Measurements from ENCODE around the gene ECT2L.

- TF ChIP-seq CTCF (IDR thresholded peaks at IDR 0.05 in 2 of 3, conservative IDR thresholded peaks at IDR 0.05 in 1 of 3; ENCODE audit: borderline replicate concordance in 1 of 3, insufficient read depth in 1 of 3, low read depth in 2 of 3, low read length in 2 of 3) (no peak), YY1 (IDR thresholded peaks at IDR 0.05; ENCODE audit: extremely low read depth, insufficient replicate concordance, low read depth, low read length) (no peak), POLR2A (IDR thresholded peaks at IDR 0.05; ENCODE audit: borderline replicate concordance, extremely low read depth, insufficient read depth, insufficient read length) (no peak), CEBPB (IDR thresholded peaks at IDR 0.05; ENCODE audit: low read depth) (no peak), POLR2AphosphoS5 (IDR thresholded peaks at IDR 0.05; ENCODE audit: low read depth, low read length) (no peak), ZFX (IDR thresholded peaks at IDR 0.05) (no peak), SIN3A (IDR thresholded peaks at IDR 0.05; ENCODE audit: low read depth) (no peak), EZH2 (IDR thresholded peaks at IDR 0.05) (no peak), REST (IDR thresholded peaks at IDR 0.05; ENCODE audit: low read depth) (no peak), ZNF274 (IDR thresholded peaks at IDR 0.05; ENCODE audit: low read depth, low read length) (no peak), TCF7L2 (IDR thresholded peaks at IDR 0.05; ENCODE audit: borderline replicate concordance, extremely low read depth, insufficient read depth, insufficient read length) (no peak), EGR1 (IDR thresholded peaks at IDR 0.05; ENCODE audit: low read depth) (no peak), CBX3 (IDR thresholded peaks at IDR 0.05; ENCODE audit: low read depth) (no peak)
- TF ChIP-seq, protein P1, sequence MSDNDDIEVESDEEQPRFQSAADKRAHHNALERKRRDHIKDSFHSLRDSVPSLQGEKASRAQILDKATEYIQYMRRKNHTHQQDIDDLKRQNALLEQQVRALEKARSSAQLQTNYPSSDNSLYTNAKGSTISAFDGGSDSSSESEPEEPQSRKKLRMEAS (IDR thresholded peaks at IDR 0.05) = no peak
These were observed 884 bp downstream of the ECT2L start for GRCh38 chr6:138796771-138797170.
